Endodermal cell (in vitro differentiated cells): ENCODE data around the gene OSBPL9. TPM values are rescaled to one million over a fixed set of nuclear protein-coding genes. Genes with fewer than 3 reads are reported as not detected.
A peak's percentile ranks its signal among the peaks of the same experiment; 100 is the strongest.

Experiments used
- DNase-seq: peaks from one replicate; pipeline ENCODE4 v3.0.0-alpha.2; 2017
- H3K27ac ChIP-seq: 2 replicates; pipeline ENCODE4 v1.5.1; 2013; ENCODE audit warnings: mild to moderate bottlenecking, low read depth, low read length, moderate library complexity
- H3K27me3 ChIP-seq: 2 replicates; pipeline ENCODE4 v1.6.1; 2013; ENCODE audit warnings: mild to moderate bottlenecking, low read length, moderate library complexity; ENCODE audit not compliant: insufficient read depth, control insufficient read depth, poor library complexity, severe bottlenecking
- H3K36me3 ChIP-seq: 2 replicates; pipeline ENCODE4 v1.7.0; 2013; ENCODE audit warnings: mild to moderate bottlenecking, low read length, moderate library complexity; ENCODE audit not compliant: control insufficient read depth, insufficient read depth
- H3K4me1 ChIP-seq: one replicate; pipeline ENCODE4 v1.7.0; 2013; ENCODE audit warnings: low read length; ENCODE audit not compliant: control insufficient read depth, insufficient read depth
- H3K4me3 ChIP-seq: 2 replicates; pipeline ENCODE4 v1.5.1; 2013; ENCODE audit warnings: mild to moderate bottlenecking, low read length, moderate library complexity
- H3K9ac ChIP-seq: 2 replicates; pipeline ENCODE4 v1.6.1; 2013; ENCODE audit warnings: mild to moderate bottlenecking, low read length, moderate library complexity; ENCODE audit not compliant: poor library complexity, severe bottlenecking; ENCODE audit errors: extremely low read depth
- H3K9me3 ChIP-seq: 2 replicates; pipeline ENCODE4 v1.6.1; 2013; ENCODE audit warnings: mild to moderate bottlenecking, low read length, moderate library complexity; ENCODE audit not compliant: control insufficient read depth
- H3K27ac Mint-ChIP-seq: 2 replicates; pipeline ENCODE4 v1.8.0; 2020; ENCODE audit warnings: mixed read lengths
- H3K27me3 Mint-ChIP-seq: 2 replicates; pipeline ENCODE4 v1.8.0; 2021; ENCODE audit warnings: mild to moderate bottlenecking, mixed read lengths; ENCODE audit not compliant: insufficient read depth
- H3K36me3 Mint-ChIP-seq: 2 replicates; pipeline ENCODE4 v1.8.0; 2020; ENCODE audit warnings: low read depth, mixed read lengths
- H3K4me1 Mint-ChIP-seq: 2 replicates; pipeline ENCODE4 v1.8.0; 2020; ENCODE audit warnings: mixed read lengths
- H3K4me3 Mint-ChIP-seq: 2 replicates; pipeline ENCODE4 v1.8.0; 2020; ENCODE audit warnings: mild to moderate bottlenecking, moderate library complexity, mixed read lengths
- H3K9me3 Mint-ChIP-seq: 2 replicates; pipeline ENCODE4 v1.8.0; 2020; ENCODE audit warnings: mild to moderate bottlenecking, mixed read lengths
- WGBS, 2 experiments: methylation state at CpG; one replicate each; pipeline versions ENCODE4 v1.1.5 to v1.1.7; 2013; ENCODE audit warnings: missing lambda C conversion rate in 2 of 2, mixed read lengths in 1 of 2; ENCODE audit not compliant: insufficient coverage in 1 of 2, insufficient read length in 1 of 2; 5-methylcytosine and 5-hydroxymethylcytosine counted together
- total RNA-seq, 2 donors: library from RNA; stranded (reverse); fragmentation: NEBNext Ultra II Directional in 1 of 2; extraction: Animal tissue kit (Norgen Biotek cat#: 25700) in 1 of 2; gene quantifications; 2 replicates in 1 of 2; 3 replicates in 1 of 2; pipeline ENCODE4 v1.2.1, GENCODE V29; 2021
- TF ChIP-seq, protein P1 (sequence below): fragments of 200-600 bp; sonication (generic); conservative IDR thresholded peaks from 2 replicates; pipeline ENCODE4 v1.5.0; 2021; ENCODE audit warnings: antibody characterized with exemption, mild to moderate bottlenecking

OSBPL9 gene
- total RNA-seq, 2 donors from 2014 or later, result 76.9 to 93.3 TPM

DNA sequence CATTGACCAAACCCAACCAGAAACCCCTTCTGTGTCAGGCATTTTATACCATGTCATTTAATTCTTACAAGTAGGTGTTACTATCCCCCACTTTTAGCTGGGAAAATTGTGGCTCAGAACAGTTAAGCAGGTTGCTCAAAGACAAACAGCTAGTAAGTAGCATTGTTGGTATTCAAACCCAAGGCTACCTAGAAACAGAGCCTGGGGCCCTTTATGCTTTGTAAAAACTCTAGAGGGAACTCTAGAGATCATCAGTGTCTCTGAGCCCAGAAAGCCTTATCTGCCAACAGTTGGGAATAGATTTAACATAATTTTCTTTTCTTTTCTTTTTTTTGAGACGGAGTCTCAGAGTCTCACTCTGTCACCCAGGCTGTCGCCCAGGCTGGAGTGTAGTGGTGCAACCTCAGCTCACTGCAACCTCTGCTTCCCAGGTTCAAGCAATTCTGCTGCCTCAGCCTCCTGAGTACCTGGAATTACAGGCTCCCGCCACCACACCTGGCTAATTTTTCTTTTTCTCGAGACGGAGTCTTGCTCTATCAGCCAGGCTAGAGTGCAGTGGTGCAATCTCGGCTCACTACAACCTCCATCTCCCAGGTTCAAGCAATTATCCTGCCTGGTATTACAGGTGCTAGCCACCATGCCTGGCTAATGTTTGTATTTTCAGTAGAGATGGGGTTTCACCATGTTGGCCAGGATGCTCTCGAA, 48.5 kb upstream of the OSBPL9 start:
- Mint-ChIP-seq H3K36me3 (no peaks in the 10 kb centered on the region), H3K9me3 (no peaks in the 10 kb centered on the region), H3K27me3 (no peaks in the 10 kb centered on the region), H3K4me1 (peaks cover 9% of the 10 kb centered on the region), H3K27ac (no peak overlapping the region), H3K4me3 (no peak overlapping the region)
- H3K4me3 ChIP-seq, result no peak overlapping the region
- no peak for DNase-seq
- no peaks in the 10 kb centered on the region for H3K9me3 ChIP-seq
- H3K36me3 ChIP-seq, result no peaks in the 10 kb centered on the region
- H3K27ac ChIP-seq, result no peak overlapping the region
- TF ChIP-seq, protein P1, sequence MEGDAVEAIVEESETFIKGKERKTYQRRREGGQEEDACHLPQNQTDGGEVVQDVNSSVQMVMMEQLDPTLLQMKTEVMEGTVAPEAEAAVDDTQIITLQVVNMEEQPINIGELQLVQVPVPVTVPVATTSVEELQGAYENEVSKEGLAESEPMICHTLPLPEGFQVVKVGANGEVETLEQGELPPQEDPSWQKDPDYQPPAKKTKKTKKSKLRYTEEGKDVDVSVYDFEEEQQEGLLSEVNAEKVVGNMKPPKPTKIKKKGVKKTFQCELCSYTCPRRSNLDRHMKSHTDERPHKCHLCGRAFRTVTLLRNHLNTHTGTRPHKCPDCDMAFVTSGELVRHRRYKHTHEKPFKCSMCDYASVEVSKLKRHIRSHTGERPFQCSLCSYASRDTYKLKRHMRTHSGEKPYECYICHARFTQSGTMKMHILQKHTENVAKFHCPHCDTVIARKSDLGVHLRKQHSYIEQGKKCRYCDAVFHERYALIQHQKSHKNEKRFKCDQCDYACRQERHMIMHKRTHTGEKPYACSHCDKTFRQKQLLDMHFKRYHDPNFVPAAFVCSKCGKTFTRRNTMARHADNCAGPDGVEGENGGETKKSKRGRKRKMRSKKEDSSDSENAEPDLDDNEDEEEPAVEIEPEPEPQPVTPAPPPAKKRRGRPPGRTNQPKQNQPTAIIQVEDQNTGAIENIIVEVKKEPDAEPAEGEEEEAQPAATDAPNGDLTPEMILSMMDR, result no peak
- WGBS, 2 experiments, result 89 to 93% methylated on average over 6 to 7 of the region's 7 CpGs
- no peak overlapping the region for H3K9ac ChIP-seq
- H3K4me1 ChIP-seq, result no peaks in the 10 kb centered on the region
- H3K27me3 ChIP-seq, result no peaks in the 10 kb centered on the region

DNA sequence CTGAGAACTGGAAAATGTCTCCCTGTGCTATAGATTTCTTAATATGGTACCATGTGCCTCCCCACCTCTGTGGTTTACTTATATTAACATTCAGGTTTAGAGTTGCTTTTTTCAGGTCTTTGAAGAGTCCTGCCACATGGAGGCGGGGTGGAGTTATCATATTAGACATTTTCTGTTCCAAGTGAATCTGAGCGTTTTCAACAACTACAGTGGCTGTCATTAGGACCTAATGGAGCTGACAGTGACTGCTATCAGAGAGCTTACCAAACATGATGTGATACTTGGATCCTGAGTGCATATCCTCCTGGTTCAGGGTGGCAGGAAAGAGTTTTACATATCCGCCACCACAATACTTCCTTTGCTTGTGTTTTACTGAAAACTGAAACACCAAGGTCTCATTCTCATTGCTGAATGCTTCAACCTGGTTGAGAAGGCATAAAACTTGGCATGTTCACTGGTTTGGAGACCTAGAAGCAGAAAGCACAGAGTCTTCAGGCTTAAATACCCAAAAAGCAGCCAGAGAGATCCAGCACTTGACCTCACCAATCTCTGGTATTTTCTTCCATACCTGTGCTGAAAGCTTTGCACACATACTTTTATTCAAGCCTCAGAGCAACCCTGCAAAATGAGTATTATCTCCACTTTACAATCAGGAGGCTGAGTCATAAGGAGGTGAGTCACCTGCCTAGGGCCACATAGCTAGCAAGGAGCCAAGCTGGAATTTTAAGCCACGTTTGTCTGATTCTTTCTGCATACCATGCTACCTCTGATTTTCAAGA, 47.4 kb upstream of the OSBPL9 start:
- no peaks in the 10 kb centered on the region for H3K9me3 Mint-ChIP-seq
- Histone ChIP-seq H3K27me3 (no peaks in the 10 kb centered on the region), H3K4me3 (no peak overlapping the region), H3K36me3 (no peaks in the 10 kb centered on the region), H3K9me3 (no peaks in the 10 kb centered on the region), H3K9ac (no peak overlapping the region), H3K4me1 (no peaks in the 10 kb centered on the region), H3K27ac (no peak overlapping the region)
- H3K4me1 Mint-ChIP-seq, result peaks cover 7% of the 10 kb centered on the region
- H3K27ac Mint-ChIP-seq, result peak overlapping the region; percentile 45
- H3K4me3 Mint-ChIP-seq, result no peak overlapping the region
- 72 to 96% methylated on average over 3 to 4 of the region's 4 CpGs for WGBS, 2 experiments
- TF ChIP-seq, protein P1, result no peak
- H3K27me3 Mint-ChIP-seq, result no peaks in the 10 kb centered on the region
- DNase-seq, result peak; percentile 70
- H3K36me3 Mint-ChIP-seq, result no peaks in the 10 kb centered on the region

DNA sequence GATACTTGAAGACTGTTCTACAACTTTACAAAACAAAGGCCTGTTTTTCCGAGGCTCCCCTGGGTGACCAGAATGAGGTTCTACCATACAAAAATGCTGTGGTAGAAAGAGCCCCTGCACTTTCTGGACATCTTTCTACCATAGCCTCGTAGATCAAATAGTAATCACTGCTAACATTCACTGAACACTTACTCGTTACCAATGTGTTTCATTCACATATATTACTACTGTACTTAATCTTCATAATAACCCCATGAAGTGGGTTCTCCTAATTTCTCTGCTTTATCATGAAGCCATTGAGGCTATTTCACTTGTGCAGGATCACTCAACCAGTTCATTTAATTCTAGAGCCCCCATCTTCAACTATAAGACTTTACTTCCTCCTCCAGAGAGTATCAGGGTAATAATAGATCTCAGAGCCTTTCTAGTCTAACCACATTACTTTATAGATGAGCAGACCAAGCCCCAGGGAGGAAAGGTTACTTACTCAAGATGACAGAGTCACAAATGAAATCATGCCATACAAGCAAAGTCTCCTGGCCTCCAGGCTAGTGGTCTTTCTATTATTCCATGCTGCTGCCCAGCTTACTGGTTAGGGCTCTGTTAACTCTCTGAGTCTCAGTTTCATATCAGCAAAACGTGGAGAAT, 46.7 kb upstream of the OSBPL9 start:
- TF ChIP-seq, protein P1, result no peak
- H3K27ac ChIP-seq, result no peak overlapping the region
- 77 to 78% methylated on average over 4 of the region's 4 CpGs for WGBS, 2 experiments
- Mint-ChIP-seq H3K9me3 (no peaks in the 10 kb centered on the region), H3K36me3 (no peaks in the 10 kb centered on the region), H3K4me3 (no peak overlapping the region), H3K27me3 (no peaks in the 10 kb centered on the region), H3K27ac (peak overlapping the region; percentile 19), H3K4me1 (peaks cover 7% of the 10 kb centered on the region)
- no peaks in the 10 kb centered on the region for H3K36me3 ChIP-seq
- no peaks in the 10 kb centered on the region for H3K27me3 ChIP-seq
- H3K4me1 ChIP-seq, result no peaks in the 10 kb centered on the region
- no peak overlapping the region for H3K9ac ChIP-seq
- DNase-seq, result no peak
- no peaks in the 10 kb centered on the region for H3K9me3 ChIP-seq
- H3K4me3 ChIP-seq, result no peak overlapping the region
